GM04503 (cell line): ENCODE results near the gene TLR9.

Source experiments
- DNase-seq: peaks from one replicate; pipeline ENCODE4 v3.0.0-alpha.2; 2012; ENCODE audit warnings: low read depth

Gene TLR9

DNA sequence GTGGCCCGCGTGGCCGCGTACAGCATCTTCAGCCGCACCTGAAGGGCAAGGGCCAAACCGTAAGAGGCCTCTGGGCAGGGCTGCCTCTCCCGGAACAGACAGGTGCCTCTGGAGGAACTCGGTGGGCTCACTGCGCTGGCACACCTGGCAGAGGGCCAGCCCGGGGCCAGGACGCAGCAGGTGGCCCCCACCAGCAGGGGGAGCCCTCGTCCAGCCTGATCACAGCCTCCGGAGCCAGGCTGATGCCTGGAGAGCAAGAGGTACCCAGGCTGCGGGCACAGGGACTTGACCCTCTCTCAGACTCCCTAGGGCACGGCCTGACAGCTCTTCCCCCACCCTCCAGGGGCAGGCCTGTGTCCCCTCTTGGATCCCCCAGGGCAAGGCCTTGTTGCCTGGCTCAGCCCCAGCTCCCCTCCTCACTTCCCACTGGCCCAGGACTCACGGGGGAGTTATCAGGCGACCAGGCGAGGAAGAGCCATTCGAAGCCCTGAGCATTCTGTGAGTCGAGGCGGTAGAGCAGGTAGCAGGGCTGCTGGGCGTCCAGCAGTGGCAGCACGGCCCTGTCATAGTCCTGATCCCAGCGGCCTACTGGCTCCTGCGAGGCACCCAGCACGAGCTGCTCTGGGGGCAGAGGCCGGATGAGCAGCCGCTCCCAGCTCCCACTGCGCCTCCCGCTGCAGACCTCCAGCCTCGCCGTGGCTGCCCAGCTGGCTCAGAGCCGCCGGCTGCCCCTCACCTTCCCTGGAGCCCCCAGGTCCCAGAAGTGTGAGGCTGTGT lies 6.2 kb upstream of the TLR9 start:
- DNase-seq: no peak

DNA sequence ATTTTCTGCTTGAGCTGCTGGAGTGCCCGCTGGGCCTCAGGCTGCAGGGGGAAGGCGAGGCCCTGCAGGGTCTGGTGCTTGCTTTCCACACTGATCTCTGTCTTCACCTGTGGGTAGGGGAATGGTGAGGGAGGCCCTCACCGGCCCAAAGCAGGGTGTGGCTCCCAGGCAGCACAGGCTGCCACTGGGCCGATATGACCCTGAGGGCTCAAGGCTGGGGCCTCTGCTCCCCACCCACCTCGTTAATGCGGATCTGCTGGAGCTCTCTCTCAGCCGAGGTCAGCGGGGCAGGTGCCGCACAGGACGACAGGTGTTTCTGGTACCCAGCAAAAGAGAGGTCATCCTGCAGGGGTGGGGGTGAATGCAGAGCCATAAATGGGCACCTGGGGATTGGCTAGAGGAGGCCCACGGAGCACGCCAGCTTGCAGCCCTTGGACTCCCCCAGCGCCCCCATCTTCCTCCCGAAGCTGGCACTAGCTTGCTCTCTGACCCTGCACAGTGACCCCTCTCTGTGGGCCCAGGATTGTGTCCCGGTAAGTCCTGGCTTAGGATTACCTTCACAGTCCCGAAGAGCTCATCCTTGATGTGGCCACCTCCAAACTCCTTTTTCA lies 5.5 kb upstream of the TLR9 start:
- DNase-seq: no peak

DNA sequence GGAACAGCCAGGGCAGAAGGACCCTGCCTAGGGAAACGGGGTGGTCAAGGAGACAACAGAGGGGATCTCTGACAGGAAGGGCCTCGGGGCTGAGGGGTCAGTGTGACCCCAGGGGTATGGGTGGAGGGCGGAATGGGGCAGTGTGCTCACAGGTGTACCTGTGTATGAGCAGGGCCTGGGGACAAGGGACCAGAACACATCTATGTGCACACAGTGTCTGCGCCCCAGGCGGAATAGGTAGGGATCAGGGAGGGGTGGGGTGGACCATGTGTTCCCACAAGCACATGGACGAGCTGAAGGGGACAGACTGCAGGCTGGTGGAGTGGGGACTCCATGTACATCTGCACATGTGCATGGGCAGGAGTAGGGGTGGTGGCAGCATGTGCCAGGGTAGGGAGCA lies 5.0 kb upstream of the TLR9 start:
- no peak for DNase-seq

DNA sequence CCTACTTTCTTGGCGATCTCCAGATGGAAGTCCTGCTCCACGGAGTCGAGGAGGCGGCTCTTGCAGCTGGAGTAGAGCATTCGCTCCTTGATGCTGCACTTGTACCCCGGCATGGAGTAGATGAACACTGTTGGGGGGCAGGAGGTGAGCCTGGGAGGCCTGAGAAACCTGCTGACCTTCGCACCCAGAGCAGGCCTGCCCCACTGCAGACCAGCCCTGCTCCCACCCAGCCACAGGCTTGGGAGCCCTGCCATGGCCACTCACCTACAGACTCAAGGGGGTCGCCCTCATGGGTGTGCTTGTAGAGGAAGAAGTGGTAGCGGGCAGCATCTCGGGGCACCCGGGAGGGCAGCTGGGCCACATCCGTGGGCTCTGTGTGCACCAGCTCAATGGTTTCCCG lies 4.2 kb upstream of the TLR9 start:
- DNase-seq: no peak

DNA sequence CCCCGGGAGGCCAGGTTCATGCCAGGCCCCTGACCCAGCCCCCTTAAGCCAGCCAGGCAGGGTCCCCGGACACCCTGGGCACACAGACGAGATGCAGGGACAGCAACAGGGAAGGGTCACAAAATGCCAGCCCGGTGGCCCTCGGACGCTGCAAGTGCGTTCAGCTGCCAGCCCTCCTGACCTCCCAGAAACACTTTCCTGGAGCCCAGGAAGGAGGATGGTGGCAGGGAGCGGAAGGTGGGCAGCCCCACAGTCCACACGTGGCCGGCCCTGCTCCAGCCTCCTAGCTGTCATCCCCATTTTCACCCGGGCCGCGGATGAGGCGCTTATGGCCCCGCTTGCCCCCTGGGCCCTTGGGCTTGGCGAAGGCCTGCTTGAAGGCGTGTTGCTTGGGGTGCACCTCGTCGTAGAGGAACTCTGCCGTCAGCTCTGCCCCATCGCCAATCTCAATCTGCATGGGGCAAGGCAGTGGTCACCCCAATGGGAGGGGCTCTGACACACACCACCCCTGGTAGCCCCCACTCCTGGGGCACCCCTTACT lies 3.4 kb upstream of the TLR9 start:
- no peak for DNase-seq

DNA sequence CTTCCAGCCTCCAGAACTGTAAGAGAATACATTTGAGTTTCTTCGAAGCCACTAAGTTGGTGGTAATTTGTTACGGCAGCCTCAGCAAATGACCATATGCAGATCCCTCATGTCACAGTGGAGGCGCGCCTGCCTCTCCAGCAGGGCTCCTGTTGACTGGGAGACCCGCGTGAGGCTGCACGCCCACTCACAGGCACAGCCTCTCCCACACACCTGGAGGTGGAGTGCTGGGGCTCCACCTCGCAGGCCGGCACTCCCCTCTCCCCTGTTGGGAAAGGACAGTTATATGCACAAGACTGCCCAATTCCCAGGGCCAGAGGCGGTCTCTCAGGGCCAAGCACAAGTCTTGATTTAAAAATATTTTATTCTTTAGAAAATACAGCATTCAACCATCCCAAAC lies 2.8 kb upstream of the TLR9 start:
- no peak for DNase-seq

DNA sequence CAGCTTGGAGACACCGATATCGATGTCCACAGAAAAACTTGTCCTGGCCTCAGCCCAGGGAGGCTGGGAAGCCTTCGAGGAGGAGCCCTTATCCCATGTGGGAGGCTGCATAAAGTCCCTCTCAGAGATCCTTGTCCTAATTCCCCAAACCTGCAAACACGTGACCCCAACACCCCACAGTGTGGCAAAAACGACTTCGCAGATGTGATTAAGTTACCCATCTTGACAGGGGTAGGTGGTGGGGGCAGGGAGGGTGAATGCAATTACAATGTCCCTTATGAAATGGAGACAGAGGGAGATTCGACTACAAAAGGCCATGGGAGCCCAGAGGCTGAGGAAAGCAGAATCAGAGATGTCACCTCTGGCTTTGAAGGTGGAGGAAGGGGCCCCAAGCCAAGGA lies 2.3 kb upstream of the TLR9 start:
- DNase-seq: no peak

DNA sequence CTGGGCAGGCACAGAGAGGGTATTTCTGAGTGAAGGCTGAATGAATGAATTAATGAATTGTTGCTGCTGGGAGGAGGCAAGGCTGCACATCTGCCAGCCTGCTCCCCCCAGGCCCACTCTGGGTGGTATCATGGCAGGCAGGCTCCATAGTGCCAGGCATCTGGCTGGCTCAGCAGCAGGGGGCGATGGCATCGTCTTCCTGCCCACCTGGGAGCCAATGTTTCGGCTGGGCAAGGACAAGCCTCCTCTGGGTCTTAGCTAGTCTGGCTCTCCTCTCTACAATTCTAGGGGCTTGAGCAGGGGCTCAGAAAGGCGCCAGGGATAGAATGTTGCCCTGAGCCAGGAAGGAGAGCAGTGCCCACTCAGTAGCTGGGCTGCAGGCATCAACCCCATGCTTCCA lies 1.7 kb upstream of the TLR9 start:
- no peak for DNase-seq

DNA sequence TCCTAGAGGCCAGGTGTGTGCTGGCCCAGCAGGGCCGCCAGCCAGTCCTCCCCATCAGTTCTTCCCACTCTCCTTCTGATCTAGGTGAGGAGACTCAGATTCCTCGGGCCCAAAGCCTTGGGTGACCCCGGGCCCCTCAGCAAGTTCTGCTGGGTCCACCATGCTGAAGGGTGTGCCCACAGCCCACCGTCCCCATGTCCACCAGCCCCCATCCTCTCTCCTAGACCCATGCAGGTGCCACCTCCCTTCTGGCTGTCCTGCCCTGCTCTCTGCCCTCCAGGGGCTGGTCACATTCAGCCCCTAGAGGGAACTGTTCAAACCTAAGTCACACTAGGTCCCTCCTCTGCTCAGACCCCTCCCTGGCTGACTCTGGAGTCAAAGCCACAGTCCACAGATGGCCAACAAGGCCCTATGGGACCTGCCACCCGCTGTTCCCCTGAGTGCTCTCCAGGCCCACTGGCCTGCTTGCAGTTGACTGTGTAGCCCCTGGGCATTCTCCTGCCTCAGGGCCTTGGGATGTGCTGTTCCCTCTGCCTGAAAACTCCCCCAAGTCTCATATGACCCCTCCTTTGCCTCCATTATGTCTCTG lies 878 bp upstream of the TLR9 start:
- no peak for DNase-seq

DNA sequence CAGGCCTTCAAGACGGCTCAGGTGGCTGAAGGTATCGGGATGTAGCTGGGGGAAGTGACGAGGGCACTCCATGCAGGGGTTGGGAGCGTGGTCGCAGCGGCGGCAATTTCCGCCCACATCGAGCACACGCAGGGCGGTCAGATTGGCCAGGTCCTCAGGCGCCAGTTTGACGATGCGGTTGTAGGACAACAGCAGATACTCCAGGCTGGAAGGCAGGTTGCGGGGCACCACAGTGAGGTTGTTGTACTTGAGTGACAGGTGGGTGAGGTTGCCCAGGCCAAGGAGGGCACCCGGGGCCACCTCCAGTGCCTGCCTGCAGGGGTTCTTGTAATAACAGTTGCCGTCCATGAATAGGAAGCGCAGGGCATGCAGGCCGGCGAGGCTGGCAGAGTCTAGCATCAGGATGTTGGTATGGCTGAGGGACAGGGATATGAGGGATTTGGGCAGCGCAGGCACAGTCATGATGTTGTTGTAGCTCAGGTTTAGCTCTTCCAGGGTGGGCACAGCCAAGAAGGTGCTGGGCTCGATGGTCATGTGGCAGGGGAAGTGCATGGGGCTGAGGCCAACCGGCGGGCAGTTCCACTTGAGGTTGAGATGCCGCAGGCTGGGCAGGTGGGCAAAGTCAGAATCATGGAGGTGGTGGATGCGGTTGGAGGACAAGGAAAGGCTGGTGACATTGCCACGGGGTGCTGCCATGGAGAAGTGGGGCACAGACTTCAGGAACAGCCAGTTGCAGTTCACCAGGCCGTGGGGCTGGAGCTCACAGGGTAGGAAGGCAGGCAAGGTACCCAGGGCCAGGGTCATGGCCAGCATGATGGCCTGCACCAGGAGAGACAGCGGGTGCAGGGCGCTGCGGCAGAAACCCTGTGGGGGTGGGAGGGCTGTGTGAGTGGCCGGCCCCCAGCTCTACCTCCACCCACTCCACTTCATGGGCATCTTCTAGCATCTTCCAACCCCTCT lies 1.7 kb downstream of the TLR9 start:
- DNase-seq: no peak

DNA sequence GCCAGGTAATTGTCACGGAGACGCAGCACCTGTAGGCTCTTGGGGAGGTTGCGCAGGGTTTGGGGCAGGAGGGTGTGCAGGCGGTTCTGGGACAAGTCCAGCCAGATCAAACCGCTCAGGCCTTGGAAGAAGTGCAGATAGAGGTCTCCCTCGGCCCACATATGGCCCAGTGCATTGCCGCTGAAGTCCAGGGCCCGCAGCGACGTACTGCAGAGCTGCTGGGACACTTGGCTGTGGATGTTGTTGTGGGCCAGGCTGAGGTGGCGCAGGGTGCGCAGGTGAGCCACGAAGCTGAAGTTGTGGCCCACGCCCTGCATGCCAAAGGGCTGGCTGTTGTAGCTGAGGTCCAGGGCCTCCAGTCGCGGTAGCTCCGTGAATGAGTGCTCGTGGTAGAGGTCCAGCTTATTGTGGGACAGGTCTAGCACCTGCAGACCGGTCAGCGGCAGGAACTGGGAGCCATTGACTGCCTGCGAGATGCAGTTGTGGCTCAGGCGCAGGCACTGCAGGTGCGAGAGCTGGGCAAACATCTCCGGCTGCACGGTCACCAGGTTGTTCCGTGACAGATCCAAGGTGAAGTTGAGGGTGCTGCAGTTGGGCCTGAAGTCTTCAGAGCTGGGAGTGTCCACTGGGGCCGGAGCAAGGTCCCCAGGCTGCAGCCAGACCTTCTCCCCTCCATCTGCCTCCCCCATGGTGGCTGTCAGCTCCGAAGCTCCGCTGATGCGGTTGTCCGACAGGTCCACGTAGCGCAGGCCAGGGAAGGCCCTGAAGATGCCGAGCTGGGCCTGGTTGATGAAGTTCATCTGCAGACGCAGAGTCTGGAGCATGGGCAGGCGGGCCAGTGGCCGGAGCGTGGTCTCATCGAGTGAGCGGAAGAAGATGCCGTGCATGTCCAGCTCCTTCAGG lies 2.9 kb downstream of the TLR9 start:
- DNase-seq: no peak

DNA sequence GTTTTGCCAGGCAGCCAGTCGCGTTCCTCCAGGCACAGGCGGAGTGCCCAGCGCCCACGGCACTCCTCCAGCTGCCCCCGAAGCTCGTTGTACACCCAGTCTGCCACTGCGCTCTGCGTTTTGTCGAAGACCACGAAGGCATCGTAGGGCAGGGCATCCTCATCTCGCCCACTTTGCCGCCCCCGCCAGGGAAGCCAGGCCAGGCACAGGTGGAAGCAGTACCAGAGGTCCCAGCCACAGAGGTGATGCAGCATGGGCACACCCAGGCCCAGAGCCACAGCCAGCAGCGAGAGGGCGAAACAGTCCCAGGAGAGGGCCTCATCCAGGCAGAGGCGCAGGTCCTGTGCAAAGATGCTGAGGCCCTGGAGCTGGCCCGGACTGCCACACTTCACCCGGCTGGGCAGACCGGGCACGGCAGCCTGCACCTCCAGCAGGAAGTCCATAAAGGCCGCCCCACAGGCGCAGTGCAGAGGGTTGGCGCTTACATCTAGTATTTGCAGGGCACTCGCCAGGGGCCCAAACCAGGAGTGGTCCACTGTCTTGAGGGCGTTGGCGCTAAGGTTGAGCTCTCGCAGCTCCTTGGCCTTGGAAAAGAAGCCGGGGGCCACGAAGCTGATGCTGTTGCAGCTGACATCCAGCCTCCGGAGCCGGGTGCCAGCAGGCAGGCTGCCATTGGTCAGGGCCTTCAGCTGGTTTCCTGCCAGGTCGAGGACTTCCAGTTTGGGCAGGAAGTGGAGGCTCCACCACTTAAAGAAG lies 3.7 kb downstream of the TLR9 start:
- no peak for DNase-seq

DNA sequence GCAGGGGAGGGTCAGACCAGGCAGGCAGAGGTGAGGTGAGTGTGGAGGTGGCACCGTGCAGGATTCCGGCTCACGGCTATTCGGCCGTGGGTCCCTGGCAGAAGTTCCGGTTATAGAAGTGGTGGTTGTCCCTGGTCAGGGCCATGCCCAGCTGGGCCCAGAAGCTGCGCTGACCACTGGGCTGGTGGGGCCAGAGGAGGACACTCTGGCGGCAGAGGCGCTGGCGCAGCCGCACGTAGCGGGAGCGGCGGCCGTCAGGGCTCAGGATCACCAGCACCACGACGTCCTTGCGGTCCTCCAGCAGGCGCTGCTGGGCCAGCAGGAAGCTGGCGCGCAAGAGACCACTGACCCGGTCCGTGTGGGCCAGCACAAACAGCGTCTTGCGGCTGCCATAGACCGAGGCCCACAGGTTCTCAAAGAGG lies 4.3 kb downstream of the TLR9 start:
- no peak for DNase-seq

DNA sequence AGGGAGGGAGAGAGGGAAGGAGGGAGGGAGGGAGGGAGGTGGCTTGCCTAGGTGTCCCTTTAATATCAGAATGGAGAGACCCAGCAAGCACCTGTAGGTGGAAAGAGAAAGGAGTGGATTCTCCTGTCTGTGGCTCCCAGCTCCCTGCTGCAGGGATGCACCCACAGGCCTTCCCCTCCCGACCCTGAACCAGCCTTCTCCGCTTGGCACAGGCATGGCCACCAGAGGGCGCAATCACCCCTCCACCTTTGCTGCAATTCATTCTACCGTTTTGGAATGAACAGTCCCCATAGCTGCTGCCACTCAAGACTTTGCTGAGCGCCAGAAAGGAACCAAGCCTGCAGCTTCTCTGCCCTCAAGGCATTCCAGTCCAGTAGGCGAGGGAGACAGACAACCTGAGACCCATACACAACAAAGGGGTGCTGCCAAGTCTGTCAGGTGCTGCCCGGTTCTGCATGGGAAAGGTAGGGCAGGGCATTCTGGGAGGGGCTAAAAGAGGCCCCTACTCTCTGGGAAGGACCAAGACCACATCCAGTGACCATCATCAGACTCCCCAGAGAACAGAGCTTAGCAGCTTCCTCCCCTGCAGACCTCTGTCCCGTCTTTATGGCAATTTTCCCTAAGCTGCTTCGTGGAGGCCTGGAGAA lies 4.9 kb downstream of the TLR9 start:
- no peak for DNase-seq

DNA sequence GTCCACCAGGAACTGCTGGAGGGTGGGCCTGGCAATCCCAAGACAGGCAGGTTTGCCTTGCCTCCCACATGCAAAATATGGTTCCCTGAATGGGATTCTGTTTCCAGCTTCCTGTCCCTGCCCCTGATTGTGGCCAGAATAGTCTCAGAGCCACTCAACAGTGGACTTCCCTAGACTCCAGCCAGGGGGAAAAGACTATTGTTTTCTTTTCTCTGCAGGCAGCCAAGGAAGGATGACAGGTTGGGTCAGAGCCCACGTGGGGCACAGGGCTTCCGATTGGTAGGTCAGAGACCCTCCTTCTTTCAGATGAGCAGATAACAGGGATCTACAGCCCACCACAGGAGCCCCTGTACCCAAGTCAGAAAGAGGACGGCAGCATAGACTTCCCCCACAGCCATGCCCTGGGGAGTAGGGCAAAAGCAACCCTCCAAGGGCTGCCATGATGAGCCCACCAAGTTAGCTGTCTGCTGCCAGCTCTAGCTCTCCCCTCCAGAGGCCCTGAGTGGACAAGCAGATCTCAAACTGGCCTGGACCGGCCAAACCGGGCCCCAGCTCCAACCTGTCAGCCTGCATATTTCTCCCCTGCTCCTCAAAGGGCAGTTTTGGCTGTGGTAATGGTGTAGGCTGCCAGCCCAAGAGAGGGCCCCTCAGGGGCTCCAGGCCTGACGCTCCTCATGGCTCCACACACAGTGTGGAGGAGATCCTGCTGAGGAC lies 6.4 kb downstream of the TLR9 start:
- no peak for DNase-seq

DNA sequence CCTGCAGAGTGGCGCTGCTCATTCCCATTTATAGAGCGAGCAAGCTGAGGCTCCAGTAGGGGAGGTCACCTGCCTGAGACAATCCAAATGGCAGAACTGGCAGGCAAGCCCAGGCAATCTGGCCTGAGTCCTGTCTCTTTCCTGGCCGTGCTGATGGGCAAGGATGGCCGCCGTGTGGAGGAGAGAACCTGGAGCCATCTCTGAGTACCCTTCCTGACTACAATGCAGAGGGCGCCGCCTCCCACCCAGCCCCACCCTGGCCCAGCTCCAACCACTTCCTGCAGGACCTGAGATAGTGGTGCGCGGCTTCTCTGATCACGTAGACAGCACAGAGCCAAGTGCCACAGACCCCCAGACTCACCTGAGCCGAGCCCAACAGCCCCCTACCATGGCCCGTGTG lies 7.0 kb downstream of the TLR9 start:
- no peak for DNase-seq

DNA sequence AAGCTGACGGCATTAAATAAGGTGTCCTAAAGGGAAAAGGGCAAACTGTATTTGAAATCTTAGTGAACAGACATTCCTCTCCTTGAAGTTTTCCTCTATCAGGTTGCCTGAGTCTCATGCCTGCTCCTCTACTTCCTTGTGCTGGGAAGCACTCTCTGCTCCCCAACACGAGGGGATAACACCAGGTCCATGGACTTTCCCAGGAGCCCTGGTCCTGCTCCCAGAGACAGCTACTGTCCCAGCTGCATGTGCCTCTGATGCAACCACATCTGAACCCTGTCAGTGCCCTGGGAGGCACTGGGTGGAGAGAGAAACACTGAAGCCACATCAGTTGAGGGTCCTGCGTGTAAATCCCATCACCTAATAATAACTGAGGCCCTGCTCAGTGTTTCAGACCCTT lies 7.4 kb downstream of the TLR9 start:
- no peak for DNase-seq

DNA sequence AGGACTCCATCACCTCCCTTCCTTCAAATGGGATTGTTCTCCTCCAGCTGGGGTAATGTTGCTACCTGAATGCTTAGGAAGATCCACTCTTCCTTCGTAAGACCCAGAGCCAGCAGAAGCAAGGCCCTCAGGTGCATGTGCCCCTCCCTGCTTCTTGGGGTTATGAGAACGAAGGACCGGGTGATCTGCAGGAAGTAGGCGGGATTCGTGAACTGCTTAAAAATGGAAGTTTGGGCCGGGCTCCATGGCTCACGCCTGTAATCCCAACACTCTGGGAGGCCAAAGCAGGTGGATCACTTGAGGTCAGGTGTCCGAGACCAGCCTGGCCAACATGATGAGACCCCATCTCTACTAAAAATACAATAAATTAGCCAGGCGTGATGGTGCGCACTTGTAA lies 8.0 kb downstream of the TLR9 start:
- DNase-seq: no peak
